ENCODE data around the gene IL1RAPL2.
A peak's percentile ranks its signal among the peaks of the same experiment; 100 is the strongest.
"Not testable (repeated sequence)": the region's sequence is repeated elsewhere in the genome, so short reads cannot be mapped to it uniquely, and the experiment has no call there.

IL1RAPL2 gene

DNA sequence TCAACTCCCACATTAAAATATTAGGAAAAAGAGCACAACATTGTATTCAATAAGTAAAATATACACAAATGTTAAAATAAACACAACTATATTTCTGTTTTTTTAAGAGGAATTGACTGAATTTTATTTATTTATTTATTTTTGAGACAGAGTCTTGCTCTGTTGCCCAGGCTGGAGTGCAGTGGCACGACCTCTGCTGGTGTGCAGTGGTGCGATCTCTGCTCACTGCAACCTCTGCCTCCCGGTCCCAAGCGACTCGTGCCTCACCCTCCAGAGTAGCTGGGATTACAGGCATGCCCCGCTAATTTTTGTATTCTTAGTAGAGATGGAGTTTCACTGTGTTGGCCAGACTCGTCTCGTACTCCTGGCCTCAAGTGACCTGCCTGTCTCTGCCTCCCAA lies 623.1 kb downstream of the IL1RAPL2 start:
- DNase-seq, result no peak

DNA sequence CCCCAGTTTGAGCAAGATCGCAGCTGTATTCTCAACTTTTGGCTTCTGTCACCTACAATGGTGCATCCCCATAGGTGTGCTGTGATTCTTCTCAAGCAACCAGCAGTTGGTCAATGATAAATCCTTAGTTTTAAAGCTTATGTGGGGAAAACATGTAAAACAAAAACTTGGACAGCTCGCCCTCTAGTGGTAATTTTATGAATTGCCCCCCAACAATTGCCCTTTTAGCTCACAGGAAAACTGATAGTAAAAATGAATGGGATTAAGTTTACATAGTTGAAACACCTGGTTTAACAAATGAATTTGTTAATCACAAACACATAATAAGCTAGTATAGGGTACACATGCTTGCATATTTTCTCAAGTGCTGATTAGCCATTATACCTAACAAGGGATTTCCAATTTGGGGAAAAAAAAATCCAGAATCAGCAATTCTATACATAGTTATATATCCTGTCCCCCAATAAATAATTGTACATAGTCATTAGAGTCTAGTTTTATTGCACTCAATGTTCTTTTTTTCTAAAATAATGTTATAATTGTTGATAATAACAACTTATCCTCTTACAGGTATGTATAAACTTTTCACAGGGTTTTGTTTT lies 624.4 kb downstream of the IL1RAPL2 start:
- peak; percentile 42 for DNase-seq

DNA sequence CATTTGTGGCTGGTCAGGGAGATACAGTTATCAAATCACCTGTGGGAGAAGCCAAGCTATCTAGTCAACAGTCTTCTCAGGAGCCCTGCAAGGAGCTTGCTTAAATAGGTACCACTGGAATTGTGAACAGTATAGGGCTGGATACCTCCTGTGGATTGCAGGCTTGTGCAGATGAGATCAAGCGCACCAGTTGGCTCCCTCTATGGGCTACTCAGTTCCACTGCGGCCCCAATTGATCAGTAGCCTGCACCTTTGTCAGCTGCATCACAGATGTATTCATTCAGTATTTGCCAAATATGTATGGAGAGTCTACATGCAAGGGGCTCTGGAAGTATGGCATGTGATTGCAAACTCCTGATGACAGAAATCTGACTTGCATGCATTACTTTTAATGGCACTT lies 625.9 kb downstream of the IL1RAPL2 start:
- DNase-seq, result peak; percentile 14

DNA sequence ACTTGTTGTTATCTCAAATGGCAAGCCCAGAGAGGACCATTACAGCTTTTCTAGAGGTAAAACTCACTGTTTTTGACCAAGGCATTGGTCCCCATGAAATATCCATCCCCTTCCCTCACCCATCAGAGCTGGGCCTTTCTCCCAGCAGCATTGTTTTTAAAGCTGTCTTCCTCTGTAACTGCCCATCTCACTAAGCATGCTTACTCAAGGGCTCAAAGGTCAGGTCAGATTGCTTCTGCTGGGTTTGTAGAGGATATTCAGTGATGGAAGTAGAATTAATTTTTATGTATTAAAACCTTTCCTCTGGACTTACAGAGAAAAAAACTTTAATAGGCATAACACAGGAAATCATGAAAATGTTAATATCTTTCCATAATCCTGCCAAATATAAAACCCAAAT lies 643.4 kb downstream of the IL1RAPL2 start:
- no peak for DNase-seq

DNA sequence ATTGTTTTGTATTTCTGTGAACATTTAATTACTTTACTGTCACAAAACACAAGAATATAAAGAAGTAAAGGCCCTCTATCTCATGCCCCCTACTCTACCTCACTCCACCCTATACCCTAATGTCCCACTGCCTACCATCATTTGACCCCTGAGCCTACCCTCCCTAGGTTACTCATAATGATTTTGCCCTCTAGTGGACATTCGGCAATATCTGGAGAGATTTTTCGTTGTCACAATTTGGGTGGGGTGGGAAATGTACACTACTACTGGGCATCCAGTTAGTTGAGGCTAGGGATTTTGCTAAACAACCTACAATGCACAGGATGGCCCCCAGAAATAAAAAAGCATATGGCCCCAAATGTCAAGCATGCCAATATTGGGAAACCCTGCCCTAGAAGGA lies 644.3 kb downstream of the IL1RAPL2 start:
- peak; percentile 2 for DNase-seq

DNA sequence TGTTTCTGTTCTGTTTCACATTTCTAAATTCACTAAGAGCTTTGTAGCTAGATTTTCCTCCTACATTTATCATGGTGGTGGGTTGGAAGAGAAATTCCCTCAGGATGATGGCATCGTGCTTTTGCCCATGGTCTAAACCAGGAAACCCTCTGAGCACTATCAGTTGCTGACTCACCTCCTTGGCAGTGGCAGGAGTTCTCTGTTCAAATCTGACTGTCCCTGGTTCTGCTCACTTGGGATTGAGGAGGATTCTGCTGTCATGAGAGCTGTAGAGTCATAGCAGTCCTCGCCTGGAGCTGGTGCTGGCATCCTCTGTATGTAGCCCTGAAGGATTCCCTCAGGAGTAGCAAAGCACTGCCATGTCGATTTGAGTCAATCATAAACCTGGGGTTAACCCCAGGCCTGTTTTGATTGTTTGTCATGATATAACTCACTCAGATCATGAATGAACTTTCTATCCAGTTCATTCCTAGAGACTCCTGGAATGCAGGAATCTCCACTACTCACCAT lies 645.1 kb downstream of the IL1RAPL2 start:
- DNase-seq, result no peak

DNA sequence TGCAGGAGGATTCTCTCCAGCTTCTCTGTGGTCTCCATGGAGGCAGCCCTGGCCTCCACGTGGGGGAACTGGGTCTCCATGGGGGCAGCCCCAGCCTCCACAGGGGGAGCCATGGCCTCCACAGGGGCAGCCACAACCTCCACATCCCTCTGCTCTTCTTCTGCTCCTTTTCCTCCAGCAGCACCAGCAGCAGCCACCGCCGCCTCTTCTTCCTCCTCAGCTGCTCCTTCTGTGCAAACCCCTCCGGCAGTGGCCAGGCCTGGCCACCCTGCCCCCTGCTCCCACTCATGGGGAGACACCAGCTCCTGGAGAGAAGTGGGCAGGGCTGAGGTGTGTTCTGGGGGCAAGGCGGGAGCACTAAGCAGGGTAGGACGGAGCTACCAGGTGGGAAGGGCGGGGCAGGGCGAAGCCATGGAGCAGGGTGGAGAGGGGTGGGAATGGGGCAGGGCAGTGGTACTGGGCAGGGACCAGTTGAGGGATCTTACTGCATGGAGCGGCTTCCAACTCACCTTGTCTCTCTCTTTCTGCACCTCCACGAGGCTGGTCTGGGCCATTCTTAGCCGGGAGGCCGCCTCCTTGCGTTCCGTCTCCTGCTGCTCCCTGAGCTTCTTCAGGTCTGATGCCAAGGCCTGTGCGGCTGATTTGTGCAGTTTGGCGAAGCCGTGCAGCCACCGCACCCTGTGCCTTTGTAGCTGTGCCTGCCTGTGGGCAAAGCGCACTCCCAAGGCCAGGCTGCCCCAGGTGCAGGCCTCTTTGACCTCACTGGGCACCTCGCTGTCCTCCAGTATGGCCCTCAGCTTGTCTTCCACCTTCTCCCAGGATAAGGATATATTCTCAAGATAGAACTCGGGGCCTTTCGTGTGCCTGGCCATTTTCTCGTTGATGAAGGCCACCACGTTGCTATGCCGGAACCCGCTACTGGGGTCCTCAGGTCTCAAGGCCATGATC lies 653.7 kb downstream of the IL1RAPL2 start:
- no peak for DNase-seq

DNA sequence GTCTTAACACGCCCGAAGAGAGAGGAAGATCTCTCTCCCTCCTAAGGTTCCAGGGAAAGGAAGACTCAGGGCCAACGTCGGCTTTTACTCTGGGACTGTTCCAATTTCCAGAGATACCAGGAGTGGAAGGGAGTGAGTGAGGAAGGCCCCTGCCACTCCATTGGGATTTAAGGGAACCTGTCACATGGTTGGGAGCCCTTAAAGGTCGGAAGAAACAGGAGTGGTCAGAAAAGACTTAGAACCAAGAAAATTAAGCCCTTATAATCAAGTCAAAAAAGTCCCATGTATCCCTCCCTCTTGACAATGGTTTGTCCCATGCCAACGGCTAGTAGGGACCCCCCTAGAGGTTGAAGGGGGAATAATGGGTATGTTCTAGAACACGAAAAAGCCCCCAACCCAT lies 654.6 kb downstream of the IL1RAPL2 start, which contains the start of gene TEX13A:
TEX13A (minus strand) TSS at position 59 of the 400 bp plus-strand sequence. CDS start 297 bp downstream, outside the sequence.
- no peak for DNase-seq

DNA sequence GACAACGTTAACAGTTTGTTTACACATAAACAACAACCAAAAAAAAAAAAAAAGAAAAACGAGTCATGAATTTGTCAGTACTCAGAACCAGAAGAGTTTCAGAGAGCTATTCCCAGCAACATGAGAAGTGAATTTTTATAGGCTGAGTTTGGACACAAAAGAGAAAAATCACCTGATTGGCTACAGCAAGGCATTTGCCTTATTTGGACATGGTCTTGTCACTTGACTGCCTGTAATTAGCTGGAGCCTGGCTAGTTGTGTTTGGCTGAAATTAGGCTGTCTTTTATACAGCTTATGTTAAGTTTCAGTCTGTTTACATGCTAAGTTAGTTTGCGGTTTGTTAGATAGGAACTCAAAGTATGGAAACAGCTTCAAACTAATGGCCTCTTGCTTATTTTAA lies 655.4 kb downstream of the IL1RAPL2 start:
- no peak for DNase-seq

DNA sequence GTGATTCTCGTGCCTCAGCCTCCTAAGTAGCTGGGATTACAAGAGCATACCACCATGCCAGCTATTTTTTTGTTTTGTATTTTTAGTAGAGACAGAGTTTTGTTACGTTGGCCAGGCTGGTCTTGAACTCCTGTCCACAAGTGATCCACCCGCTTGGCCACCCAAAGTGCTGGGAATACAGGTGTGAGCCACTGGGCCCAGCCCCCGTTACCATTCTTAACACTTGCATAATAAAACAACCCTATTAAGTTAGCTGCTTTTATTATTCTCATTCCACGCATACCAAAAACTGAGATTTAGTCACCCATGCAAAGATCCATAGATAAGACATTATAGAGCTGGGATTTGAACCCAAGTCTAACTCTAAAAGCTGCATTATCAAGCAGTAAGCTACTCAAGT lies 660.5 kb downstream of the IL1RAPL2 start:
- DNase-seq, result no peak

DNA sequence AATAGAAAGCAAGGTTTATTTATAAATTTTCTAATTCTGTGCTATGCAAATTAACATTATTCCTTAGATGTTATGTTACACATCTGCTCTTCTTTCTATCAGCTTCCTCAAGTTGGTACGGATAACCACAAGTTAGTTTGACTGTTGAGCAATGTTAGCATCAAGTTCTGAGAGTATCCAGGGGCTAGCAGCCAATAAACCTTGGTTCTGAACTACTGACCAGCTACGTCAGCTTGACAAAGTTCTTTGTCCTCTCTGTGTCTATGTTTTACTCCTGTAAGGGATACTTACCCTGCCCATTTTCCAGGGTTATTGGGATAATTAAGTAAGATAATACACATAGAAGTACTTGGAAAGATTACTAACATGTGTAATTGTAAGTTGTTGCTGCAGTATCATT lies 662.6 kb downstream of the IL1RAPL2 start:
- DNase-seq, result no peak

DNA sequence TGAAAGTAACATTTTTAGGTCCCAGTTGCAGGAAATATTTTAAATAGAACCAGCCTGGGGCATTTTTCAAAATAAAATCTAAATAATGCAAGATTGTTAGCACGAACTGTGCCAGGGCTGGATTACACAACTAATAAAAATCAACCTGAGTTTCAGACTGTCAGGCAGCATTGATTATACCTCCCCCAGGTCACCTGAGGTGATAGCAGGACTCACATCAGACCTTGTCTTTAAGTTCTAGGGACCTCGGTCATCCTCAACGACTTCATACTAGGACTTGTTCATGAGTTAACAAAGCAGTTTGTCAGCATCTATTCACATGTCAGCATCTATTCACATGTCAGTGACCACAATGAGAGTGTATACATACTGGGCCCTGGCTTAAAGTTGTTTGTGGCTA lies 663.1 kb downstream of the IL1RAPL2 start:
- DNase-seq, result no peak

DNA sequence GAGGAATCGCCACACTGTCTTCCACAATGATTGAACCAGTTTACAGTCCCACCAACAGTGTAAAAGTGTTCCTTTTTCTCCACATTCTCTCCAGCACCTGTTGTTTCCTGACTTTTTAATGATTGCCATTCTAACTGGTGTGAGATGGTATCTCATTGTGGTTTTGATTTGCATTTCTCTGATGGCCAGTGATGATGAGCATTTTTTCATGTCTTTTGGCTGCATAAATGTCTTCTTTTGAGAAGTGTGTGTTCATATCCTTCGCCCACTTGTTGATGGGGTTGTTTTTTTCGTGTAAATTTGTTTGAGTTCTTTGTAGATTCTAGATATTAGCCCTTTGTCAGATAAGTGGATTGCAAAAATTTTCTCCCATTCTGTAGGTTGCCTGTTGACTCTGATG lies 671.4 kb downstream of the IL1RAPL2 start:
- not testable (repeated sequence) for DNase-seq

DNA sequence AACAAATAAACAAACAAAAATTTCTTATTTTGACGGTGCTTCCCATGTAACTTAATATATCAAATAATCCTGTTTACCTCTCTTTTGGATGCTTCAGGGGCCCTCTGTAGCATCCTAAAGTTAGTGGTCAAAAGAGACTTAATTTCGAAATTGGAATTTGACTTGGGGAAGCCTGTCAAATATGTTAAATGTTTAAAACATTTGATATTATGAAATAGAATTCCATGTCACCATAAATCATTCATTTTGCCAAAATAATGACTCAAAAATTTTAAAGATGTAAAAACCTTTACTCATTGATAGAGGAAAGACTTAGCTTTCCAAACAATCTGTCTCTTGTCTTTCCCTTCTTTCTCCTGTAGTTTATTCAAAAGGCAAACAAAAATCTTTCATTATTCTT lies 675.1 kb downstream of the IL1RAPL2 start:
- DNase-seq, result no peak

DNA sequence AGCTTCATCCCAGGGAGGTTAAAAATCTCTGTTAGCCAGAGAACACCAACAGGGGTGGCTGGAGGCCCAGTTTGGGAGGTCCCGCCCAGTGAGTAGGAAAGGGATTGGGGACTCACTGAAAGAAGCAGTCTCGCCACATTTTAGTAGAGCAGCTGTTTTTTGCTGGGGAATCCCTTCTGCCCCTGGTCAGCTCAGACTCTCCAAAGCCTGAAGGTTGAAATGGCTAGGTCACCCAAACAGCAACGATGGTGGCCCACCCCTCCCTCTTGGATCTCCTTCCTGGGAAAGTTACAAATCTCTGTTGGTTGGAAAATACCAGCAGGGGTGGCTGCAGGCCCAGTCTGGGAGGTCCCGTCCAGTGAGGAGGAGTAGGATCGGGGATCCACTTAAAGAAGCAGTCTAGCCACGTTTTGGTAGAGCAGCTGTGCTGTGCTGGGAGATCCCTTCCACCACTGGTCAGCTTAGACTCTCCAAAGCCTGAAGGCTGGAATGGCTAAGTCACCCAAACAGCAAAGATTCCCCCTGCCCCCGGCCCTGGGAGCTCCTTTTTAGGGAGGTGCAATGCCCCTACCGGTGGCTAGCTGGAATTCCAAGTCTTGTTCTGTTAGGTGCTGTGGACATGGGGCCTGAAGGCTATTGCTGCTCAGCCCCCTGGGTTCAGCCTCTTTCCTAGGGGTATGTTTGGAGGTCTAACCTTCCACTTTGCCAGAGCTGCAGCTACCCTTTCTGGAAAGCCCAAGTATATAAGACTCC lies 694.5 kb downstream of the IL1RAPL2 start:
- DNase-seq, result no peak

DNA sequence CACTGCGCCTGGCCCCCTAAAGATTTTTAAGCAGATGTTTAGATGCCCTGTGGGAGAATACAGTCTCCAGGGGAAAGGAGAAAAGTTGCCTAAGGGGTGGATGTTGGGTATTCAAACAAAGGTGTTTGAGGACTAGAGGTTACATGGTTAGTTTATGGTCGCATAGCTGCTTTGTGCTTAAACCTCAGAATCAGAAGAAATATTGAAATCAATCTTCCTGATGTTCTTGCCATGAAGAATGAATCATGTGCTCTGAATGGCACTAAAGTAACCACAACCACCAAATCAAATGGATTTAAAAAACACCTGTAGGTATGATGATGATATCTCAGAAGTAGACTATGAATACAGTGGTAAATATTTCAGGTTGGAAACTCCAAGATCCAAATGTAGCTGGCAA lies 697.2 kb downstream of the IL1RAPL2 start:
- no peak for DNase-seq

DNA sequence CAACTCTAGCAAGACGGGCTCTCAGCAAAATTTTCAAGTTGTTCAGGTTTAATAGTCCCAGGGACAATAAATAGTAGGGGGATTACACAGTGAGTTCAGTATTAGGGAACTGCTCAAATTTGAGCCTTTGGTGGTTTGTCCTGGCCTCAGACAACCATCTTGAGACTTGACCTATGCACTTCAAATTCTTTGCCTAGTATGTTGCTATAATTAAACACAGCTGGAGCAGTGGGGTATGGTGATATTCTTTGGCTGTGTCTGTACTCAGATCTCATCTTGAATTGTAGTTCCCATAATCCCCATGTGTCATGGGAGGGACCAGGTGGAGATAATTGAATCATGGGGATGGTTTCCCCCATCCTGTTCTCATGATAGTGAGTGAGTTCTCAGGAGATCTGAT lies 697.8 kb downstream of the IL1RAPL2 start:
- DNase-seq, result no peak

DNA sequence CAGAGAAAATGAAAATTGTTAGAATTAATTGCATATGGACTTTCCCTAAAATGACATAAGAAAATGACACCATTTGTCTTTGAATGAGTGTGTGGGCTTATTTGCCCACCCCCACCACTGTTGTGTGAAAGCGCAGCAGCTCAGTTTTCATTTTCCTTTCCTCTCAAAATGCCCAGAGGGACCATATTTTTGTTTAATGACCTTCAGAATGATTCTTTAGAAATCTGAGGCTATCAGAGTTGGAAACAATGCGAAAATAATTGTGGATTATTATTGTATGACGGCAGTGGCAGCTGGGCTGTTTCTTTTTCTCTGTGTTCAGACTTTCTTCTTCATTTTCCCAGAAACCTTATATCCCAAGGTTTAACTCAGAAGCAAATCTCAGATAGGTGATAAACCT lies 699.1 kb downstream of the IL1RAPL2 start:
- no peak for DNase-seq

DNA sequence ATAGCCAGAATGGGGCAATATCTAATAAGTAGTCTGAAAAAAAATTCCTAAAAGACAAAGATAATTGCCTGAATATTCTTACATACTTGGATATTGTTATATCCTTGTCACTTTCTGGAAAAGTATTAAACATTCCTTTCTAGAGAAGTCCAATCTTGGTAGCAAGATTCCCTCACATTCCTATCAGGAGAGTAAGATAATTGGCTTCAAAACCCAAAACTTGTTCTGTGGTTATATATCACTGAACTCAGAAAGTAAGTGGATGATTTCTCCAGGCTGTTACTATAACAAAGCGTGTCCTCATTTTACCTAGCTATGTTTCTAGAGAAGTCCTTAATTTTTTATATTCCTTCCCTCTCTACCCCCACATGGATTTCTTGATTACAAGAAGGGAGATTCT lies 700.5 kb downstream of the IL1RAPL2 start:
- DNase-seq, result no peak

DNA sequence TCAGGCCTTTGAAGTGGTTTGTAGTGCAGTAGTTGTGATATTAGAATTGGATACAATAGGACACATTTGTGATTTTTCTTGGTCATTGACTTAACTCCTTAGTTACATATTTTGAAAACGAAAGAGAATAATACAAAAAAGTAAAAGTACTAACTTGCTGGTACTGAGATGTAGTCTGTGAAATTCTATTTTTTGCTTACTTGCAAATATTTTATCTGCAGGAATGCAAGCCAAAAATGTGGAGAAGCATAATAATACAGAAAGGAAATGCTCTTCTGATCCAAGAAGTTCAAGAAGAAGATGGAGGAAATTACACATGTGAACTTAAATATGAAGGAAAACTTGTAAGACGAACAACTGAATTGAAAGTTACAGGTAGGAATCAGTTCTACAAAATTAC lies 701.2 kb downstream of the IL1RAPL2 start:
- DNase-seq, result no peak

DNA sequence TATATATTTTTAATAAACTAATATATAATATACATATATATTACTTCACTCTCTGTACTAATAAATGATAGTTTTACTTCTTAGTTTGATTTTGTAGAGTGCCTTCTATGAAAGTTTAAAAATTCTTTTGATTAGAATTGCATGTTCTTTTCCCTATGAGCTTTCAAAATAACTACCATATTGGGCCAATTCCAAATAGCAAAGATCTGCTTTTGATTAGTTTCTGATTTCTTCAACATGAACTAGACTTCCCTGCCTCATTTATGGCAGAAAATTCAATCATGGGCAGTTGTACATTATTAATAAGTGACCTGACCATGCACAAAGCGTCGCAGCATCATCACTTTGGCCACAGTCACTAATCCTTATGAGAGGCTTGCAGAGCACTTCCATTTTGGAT lies 703.4 kb downstream of the IL1RAPL2 start:
- no peak for DNase-seq

DNA sequence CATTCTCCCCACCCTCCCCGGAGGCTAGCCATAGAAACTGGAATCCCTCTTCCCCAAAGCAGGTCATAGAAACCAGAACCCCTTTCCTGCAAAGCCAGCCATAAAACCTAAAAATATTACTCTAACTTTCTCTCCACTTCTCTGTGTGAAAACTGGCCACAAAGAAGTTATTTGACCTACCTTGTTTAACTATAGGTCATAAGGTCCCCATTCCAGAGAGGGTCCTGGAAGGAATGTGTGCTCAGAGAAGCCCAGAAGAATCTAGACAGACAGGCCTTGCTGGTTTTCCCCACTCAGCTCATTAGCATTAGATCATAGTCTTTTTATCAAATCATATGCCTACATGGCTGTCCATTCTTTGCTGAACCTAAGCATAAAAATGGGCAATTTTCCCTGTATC lies 707.3 kb downstream of the IL1RAPL2 start:
- DNase-seq, result no peak

DNA sequence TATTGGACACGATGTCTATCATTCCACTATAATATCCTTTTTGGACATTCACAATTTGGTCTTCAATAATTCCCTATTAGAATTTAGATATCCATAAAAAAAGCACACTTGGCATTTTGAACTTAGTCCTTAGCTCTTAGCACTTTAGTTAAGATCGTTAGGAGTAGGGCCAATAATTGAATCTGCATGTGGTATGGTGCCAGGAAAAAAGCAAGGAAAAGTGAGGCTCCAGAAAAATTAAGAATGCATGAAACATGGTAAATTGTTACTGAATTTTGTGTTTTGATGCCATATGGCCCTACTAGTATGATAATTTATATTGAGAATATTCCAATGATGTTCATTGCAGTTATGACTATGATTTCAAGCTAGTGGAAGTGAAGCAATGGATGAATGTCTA lies 708.1 kb downstream of the IL1RAPL2 start:
- DNase-seq, result no peak
